Smooth muscle cell (in vitro differentiated cells): ENCODE data around the gene SMARCAL1. TPM values are rescaled to one million over a fixed set of nuclear protein-coding genes. Genes with fewer than 3 reads are reported as not detected.

Experiments
- DNase-seq: peaks from one replicate; lab custom pipeline; 2025; ENCODE audit not compliant: unreplicated experiment; lab: John Stamatoyannopoulos, UW
- H2AFZ ChIP-seq: fragments of 200-600 bp; sonication (generic); 2 replicates; pipeline ENCODE4 v1.6.0; 2016; ENCODE audit warnings: antibody characterized with exemption, low read depth, mild to moderate bottlenecking
- H3F3A ChIP-seq: fragments of 200-600 bp; sonication (generic); 2 replicates; pipeline ENCODE4 v1.6.0; 2017; ENCODE audit warnings: antibody characterized with exemption, low read depth
- H3K27ac ChIP-seq: fragments of 200-600 bp; sonication (generic); 2 replicates; pipeline ENCODE4 v1.5.1; 2016; ENCODE audit warnings: low read depth, mild to moderate bottlenecking
- H3K27me3 ChIP-seq: fragments of 200-600 bp; sonication (generic); 2 replicates; pipeline ENCODE4 v1.6.1; 2016; ENCODE audit warnings: low read depth, mild to moderate bottlenecking
- H3K36me3 ChIP-seq: fragments of 200-600 bp; sonication (generic); 2 replicates; pipeline ENCODE4 v1.5.1; 2016; ENCODE audit warnings: low read depth
- H3K4me1 ChIP-seq: fragments of 200-600 bp; sonication (generic); 2 replicates; pipeline ENCODE4 v1.5.1; 2016; ENCODE audit warnings: low read depth
- H3K4me2 ChIP-seq: fragments of 200-600 bp; sonication (generic); 2 replicates; pipeline ENCODE4 v1.6.0; 2016; ENCODE audit warnings: mild to moderate bottlenecking
- H3K4me3 ChIP-seq: fragments of 200-600 bp; sonication (generic); 2 replicates; pipeline ENCODE4 v1.5.1; 2016; ENCODE audit warnings: mild to moderate bottlenecking
- H3K79me2 ChIP-seq: fragments of 200-600 bp; sonication (generic); 2 replicates; pipeline ENCODE4 v1.6.0; 2016; ENCODE audit warnings: low read depth, mild to moderate bottlenecking
- H3K9ac ChIP-seq: fragments of 200-600 bp; sonication (generic); 2 replicates; pipeline ENCODE4 v1.6.0; 2016; ENCODE audit warnings: low read depth
- H3K9me3 ChIP-seq: fragments of 200-600 bp; sonication (generic); replicated peaks from 2 replicates; pipeline ENCODE4 v1.5.1; 2016; ENCODE audit warnings: low read depth
- H4K20me1 ChIP-seq: fragments of 200-600 bp; sonication (generic); 2 replicates; pipeline ENCODE4 v1.6.0; 2016; ENCODE audit warnings: low read depth
- WGBS: methylation state at CpG from one replicate; pipeline ENCODE4 v1.1.7; 2016; ENCODE audit warnings: low lambda C conversion rate; 5-methylcytosine and 5-hydroxymethylcytosine counted together
- polyA plus RNA-seq: library from polyadenylated mRNA; unstranded; fragments of >200 nt; fragmentation: Nextera tagmentation; extraction: Ambion mirVana; gene quantifications from 2 replicates; pipeline ENCODE4 v1.2.1, GENCODE V29; 2016
- total RNA-seq: library from RNA; depleted of rRNA; stranded (reverse); fragments of >200 nt; gene quantifications from 2 replicates; pipeline ENCODE4 v1.2.3, GENCODE V29; 2014
- TF ChIP-seq, protein P1 (sequence below): fragments of 200-600 bp; sonication (generic); IDR thresholded peaks from 2 replicates; pipeline ENCODE4 v1.5.1; 2017; ENCODE audit warnings: borderline replicate concordance, mild to moderate bottlenecking, antibody characterized with exemption; ENCODE audit not compliant: insufficient read depth, poor library complexity, severe bottlenecking

The SMARCAL1 gene
- total and polyA plus RNA-seq, 2 experiments from 2014 or later: 23.1 to 33.5 TPM

DNA sequence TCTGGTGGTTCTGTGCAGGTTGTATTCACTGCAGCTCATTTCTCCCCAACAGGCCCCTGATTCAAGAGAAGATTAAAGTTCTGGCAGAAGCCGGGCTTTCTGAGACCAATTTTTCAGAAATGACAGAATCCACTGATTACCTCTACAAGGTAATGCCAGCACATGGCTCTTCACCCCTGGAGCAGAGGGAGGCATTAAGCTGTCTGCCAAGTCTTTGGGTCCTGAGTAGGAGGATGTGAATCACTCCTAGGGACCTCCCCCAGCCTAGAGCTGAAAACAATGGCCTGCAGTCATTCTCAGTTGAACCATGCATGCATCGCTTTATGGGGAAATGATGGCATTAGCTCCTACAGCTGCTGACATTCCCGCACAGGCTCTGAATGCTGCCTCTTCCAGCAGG, 65.9 kb downstream of the SMARCAL1 start:
- no peak overlapping the region for H3K9ac ChIP-seq

DNA sequence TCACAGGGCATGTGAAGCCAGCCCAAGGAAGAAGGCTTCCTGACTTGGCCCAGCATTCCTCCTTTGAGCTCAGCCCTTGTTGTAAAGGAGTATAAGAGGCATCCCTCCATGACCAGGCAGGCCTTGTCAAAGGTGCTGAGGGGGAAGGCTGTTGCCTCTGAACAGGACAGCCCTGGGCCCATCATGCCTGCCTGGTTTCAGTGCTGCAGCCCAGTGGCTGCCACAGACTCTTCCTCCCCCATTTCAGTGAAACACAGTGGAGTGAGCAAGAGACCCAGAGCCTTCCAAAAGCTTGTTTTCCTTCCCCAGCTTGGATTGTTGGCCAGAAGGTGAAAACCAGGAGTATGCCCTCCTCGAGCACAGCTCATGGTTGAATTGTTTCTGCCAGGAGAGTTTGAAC, 66.5 kb downstream of the SMARCAL1 start:
- H2AFZ ChIP-seq: no peak overlapping the region
- no peak overlapping the region for H3K27ac ChIP-seq
- H3K4me2 ChIP-seq: no peak overlapping the region
- DNase-seq: no peak
- no peaks in the 10 kb centered on the region for H3K79me2 ChIP-seq
- no peak overlapping the region for H3K9ac ChIP-seq
- 95% methylated on average over 1 of the region's 1 CpG for WGBS
- H3K27me3 ChIP-seq: no peaks in the 10 kb centered on the region
- TF ChIP-seq, protein P1, sequence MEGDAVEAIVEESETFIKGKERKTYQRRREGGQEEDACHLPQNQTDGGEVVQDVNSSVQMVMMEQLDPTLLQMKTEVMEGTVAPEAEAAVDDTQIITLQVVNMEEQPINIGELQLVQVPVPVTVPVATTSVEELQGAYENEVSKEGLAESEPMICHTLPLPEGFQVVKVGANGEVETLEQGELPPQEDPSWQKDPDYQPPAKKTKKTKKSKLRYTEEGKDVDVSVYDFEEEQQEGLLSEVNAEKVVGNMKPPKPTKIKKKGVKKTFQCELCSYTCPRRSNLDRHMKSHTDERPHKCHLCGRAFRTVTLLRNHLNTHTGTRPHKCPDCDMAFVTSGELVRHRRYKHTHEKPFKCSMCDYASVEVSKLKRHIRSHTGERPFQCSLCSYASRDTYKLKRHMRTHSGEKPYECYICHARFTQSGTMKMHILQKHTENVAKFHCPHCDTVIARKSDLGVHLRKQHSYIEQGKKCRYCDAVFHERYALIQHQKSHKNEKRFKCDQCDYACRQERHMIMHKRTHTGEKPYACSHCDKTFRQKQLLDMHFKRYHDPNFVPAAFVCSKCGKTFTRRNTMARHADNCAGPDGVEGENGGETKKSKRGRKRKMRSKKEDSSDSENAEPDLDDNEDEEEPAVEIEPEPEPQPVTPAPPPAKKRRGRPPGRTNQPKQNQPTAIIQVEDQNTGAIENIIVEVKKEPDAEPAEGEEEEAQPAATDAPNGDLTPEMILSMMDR: no peak
- H4K20me1 ChIP-seq: no peaks in the 10 kb centered on the region
- H3F3A ChIP-seq: no peaks in the 10 kb centered on the region
- no peak overlapping the region for H3K4me3 ChIP-seq
- no peaks in the 10 kb centered on the region for H3K4me1 ChIP-seq
- no peaks in the 10 kb centered on the region for H3K9me3 ChIP-seq
- no peaks in the 10 kb centered on the region for H3K36me3 ChIP-seq

More for the DNA sequence above, 65.9 kb downstream of the SMARCAL1 start:
- Histone ChIP-seq H3K4me3 (no peak overlapping the region), H3K9me3 (no peaks in the 10 kb centered on the region), H3K36me3 (no peaks in the 10 kb centered on the region), H3K79me2 (no peaks in the 10 kb centered on the region), H3K4me2 (no peak overlapping the region), H3K4me1 (no peaks in the 10 kb centered on the region), H3K27ac (peak overlapping the region; percentile 30), H3K27me3 (no peaks in the 10 kb centered on the region), H3F3A (no peaks in the 10 kb centered on the region), H2AFZ (no peak overlapping the region), H4K20me1 (no peaks in the 10 kb centered on the region)
- TF ChIP-seq, protein P1: no peak
- WGBS: 28% methylated on average over 3 of the region's 3 CpGs
- no peak for DNase-seq

DNA sequence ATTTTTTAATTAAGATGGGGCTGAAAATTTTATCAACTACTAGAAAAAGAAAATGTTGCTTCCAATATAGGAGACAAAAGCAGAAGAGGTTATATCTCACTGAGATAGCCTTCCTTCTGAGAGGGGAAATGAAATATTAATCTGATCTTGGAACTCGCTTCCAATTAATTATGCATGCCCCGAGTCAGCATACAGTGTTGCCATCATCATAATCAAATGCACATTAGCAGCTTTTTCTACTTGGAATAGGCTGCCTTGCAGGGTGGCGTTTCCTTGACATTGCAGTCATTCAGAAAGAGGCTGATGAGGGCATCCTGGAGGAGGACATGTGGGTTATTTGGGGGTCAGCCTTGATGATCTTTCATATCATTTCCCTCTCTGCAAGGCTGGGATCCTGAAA, 67.9 kb downstream of the SMARCAL1 start:
- no peak overlapping the region for H3K9ac ChIP-seq
- H2AFZ ChIP-seq: no peak overlapping the region
- no peaks in the 10 kb centered on the region for H3K36me3 ChIP-seq
- TF ChIP-seq, protein P1: no peak
- H3K9me3 ChIP-seq: no peaks in the 10 kb centered on the region
- H3K27ac ChIP-seq: no peak overlapping the region
- no peaks in the 10 kb centered on the region for H3K4me1 ChIP-seq
- H4K20me1 ChIP-seq: no peaks in the 10 kb centered on the region
- DNase-seq: no peak
- H3K4me2 ChIP-seq: no peak overlapping the region
- H3K4me3 ChIP-seq: no peak overlapping the region
- WGBS: 97% methylated on average over 3 of the region's 3 CpGs
- no peaks in the 10 kb centered on the region for H3K27me3 ChIP-seq
- no peaks in the 10 kb centered on the region for H3K79me2 ChIP-seq
- no peaks in the 10 kb centered on the region for H3F3A ChIP-seq

DNA sequence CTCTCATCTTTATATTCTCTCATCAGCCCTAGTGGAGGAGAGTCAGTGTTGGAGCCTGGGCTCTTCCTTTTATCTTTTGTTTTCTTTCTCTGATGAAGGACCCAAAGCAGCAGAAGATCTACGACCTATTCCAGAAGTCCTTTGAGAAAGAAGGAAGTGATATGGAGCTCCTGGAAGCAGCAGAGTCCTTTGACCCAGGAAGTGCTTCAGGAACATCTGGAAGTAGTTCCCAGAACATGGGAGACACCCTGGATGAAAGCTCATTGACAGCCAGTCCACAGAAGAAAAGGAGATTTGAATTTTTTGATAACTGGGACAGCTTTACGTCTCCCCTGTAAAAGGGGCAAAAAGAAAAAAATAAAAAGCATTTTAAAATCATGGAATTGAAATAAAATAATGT, 70.4 kb downstream of the SMARCAL1 start:
- TF ChIP-seq, protein P1: no peak
- H3K36me3 ChIP-seq: no peaks in the 10 kb centered on the region
- H3K4me3 ChIP-seq: no peak overlapping the region
- no peak for DNase-seq
- no peaks in the 10 kb centered on the region for H3K4me1 ChIP-seq
- no peaks in the 10 kb centered on the region for H3K79me2 ChIP-seq
- H3K9me3 ChIP-seq: no peaks in the 10 kb centered on the region
- H3K9ac ChIP-seq: no peak overlapping the region
- no peaks in the 10 kb centered on the region for H3K27me3 ChIP-seq
- 89% methylated on average over 2 of the region's 2 CpGs for WGBS
- no peak overlapping the region for H2AFZ ChIP-seq
- H3F3A ChIP-seq: no peaks in the 10 kb centered on the region
- no peaks in the 10 kb centered on the region for H4K20me1 ChIP-seq
- H3K4me2 ChIP-seq: no peak overlapping the region
- H3K27ac ChIP-seq: no peak overlapping the region
